B cell (primary cell): Measurements from ENCODE around the gene ABCA13. TPM values are rescaled to one million over a fixed set of nuclear protein-coding genes. Genes with fewer than 3 reads are reported as not detected.

ENCODE experiments used
- ATAC-seq: fragments of 200-7000 bp; cut with Tn5 transposase; one replicate; pipeline ENCODE4 v1.10.0; 2021; ENCODE audit warnings: low read depth, mild to moderate bottlenecking, moderate number of reproducible peaks, moderate library complexity
- CTCF ChIA-PET: fragments of 350-600 bp; sonication (Branson Sonifier 250); formaldehyde crosslinking; loops from one replicate; lab custom pipeline; 2021; ENCODE audit warnings: antibody characterized with exemption, inconsistent platforms; lab: Charles Lee
- POLR2A ChIA-PET: fragments of 350-600 bp; sonication (Branson Sonifier 250); formaldehyde crosslinking; loops from one replicate; lab custom pipeline; 2021; ENCODE audit warnings: antibody characterized with exemption; lab: Charles Lee
- DNase-seq: peaks from one replicate; pipeline ENCODE4 v3.0.0; 2013
- H2AFZ ChIP-seq: 2 replicates; pipeline ENCODE4 v1.6.1; 2012; ENCODE audit warnings: mild to moderate bottlenecking, low read depth, low read length; ENCODE audit not compliant: insufficient read depth, poor library complexity, severe bottlenecking
- H3K27ac ChIP-seq, 2 donors: 1 replicate in 1 of 2; 2 replicates in 1 of 2; pipeline ENCODE4 v1.5.1; 2012 to 2013; ENCODE audit warnings: low read length in 2 of 2, mild to moderate bottlenecking in 2 of 2, moderate library complexity in 1 of 2
- H3K27me3 ChIP-seq, 4 experiments: fragments of 200-600 bp in 1 of 4; sonication (generic) in 1 of 4; replicated peaks in 1 of 4; 1 replicate in 2 of 4; 2 replicates in 2 of 4; pipeline versions ENCODE4 v1.6.1 to v1.7.0; 2013 to 2016; ENCODE audit warnings: low read length in 3 of 4, mild to moderate bottlenecking in 2 of 4, mixed read lengths in 1 of 4, moderate library complexity in 1 of 4; ENCODE audit not compliant: insufficient read depth in 4 of 4, control insufficient read depth in 3 of 4; ENCODE audit errors: control extremely low read depth in 1 of 4
- H3K36me3 ChIP-seq, 2 experiments: replicated peaks in 1 of 2; 1 replicate in 1 of 2; 2 replicates in 1 of 2; pipeline versions ENCODE4 v1.6.1 to v1.7.1; 2013; ENCODE audit warnings: low read length in 1 of 2; ENCODE audit not compliant: insufficient read depth in 2 of 2, control insufficient read depth in 1 of 2; ENCODE audit errors: control extremely low read depth in 1 of 2, extremely low read depth in 1 of 2
- H3K4me1 ChIP-seq, 2 donors: fragments of 200-600 bp in 1 of 2; sonication (generic) in 1 of 2; 1 replicate in 1 of 2; 2 replicates in 1 of 2; pipeline versions ENCODE4 v1.5.1 to v1.6.1; 2013 to 2017; ENCODE audit warnings: low read length in 2 of 2; ENCODE audit not compliant: control insufficient read depth in 2 of 2, insufficient read depth in 2 of 2
- H3K4me2 ChIP-seq: replicated peaks from 2 replicates; pipeline ENCODE3; 2012; ENCODE audit warnings: mild to moderate bottlenecking, low read depth, low read length; ENCODE audit not compliant: poor library complexity, severe bottlenecking
- H3K4me3 ChIP-seq, 5 experiments: fragments of 200-600 bp in 1 of 5; sonication (generic) in 1 of 5; 1 replicate in 3 of 5; 2 replicates in 2 of 5; pipeline versions ENCODE4 v1.5.1 to v1.7.0; 2011 to 2016; ENCODE audit warnings: low read length in 4 of 5, mild to moderate bottlenecking in 4 of 5, low read depth in 2 of 5, control low read depth in 1 of 5, moderate library complexity in 1 of 5; ENCODE audit not compliant: insufficient read depth in 1 of 5; ENCODE audit errors: control extremely low read depth in 1 of 5, extremely low read depth in 1 of 5
- H3K79me2 ChIP-seq: fragments of 200-600 bp; sonication (generic); one replicate; pipeline ENCODE4 v1.6.0; 2016; ENCODE audit warnings: low read length; ENCODE audit not compliant: control insufficient read depth, insufficient read depth
- H3K9ac ChIP-seq: fragments of 200-600 bp; sonication (generic); 2 replicates; pipeline ENCODE4 v1.6.1; 2017; ENCODE audit warnings: mild to moderate bottlenecking, low read length, moderate library complexity
- H3K9me3 ChIP-seq, 3 donors: one replicate each; pipeline versions ENCODE4 v1.6.1 to v1.7.1; 2013; ENCODE audit warnings: low read length in 2 of 3; ENCODE audit not compliant: control insufficient read depth in 2 of 3, insufficient read depth in 1 of 3; ENCODE audit errors: control extremely low read depth in 1 of 3
- H4K20me1 ChIP-seq: 2 replicates; pipeline ENCODE4 v1.6.0; 2012; ENCODE audit warnings: mild to moderate bottlenecking, low read length; ENCODE audit not compliant: insufficient read depth, control insufficient read depth, poor library complexity, severe bottlenecking
- H3K27ac Mint-ChIP-seq: one replicate; pipeline ENCODE4 v1.8.0; 2021; ENCODE audit warnings: mixed read lengths
- H3K27me3 Mint-ChIP-seq: one replicate; pipeline ENCODE4 v1.8.0; 2021; ENCODE audit warnings: mixed read lengths
- H3K4me1 Mint-ChIP-seq: one replicate; pipeline ENCODE4 v1.8.0; 2021; ENCODE audit warnings: mixed read lengths
- H3K4me3 Mint-ChIP-seq: one replicate; pipeline ENCODE4 v1.8.0; 2021; ENCODE audit warnings: mixed read lengths
- H3K9me3 Mint-ChIP-seq: one replicate; pipeline ENCODE4 v1.8.0; 2022; ENCODE audit warnings: mixed read lengths; ENCODE audit not compliant: insufficient read depth
- EZH2 ChIP-seq: IDR thresholded peaks from 2 replicates; pipeline ENCODE4 v1.6.1; 2012; ENCODE audit warnings: borderline replicate concordance, low read depth, mild to moderate bottlenecking, moderate library complexity, low read length; ENCODE audit not compliant: insufficient read depth, poor library complexity, severe bottlenecking
- WGBS: methylation state at CpG from one replicate; pipeline ENCODE4 v1.1.5; 2013; ENCODE audit warnings: missing lambda C conversion rate; ENCODE audit not compliant: insufficient coverage; 5-methylcytosine and 5-hydroxymethylcytosine counted together
- intact Hi-C: fragments of 100-400 bp; cut with micrococcal nuclease; formaldehyde crosslinking; loops from one replicate; pipeline ENCODE4 v1.10.0; 2022
- polyA plus RNA-seq: library from polyadenylated mRNA; depleted of rRNA; stranded (reverse); fragments of >200 nt; gene quantifications from 2 replicates; pipeline ENCODE4 v1.2.3, GENCODE V29; 2012
- total RNA-seq, 2 donors: library from RNA; stranded (reverse); fragments of 120-200 nt in 1 of 2; gene quantifications; 1 replicate in 1 of 2; 2 replicates in 1 of 2; pipeline versions ENCODE4 v1.2.3 to v1.2.4, GENCODE V29; 2013 to 2022
- TF ChIP-seq, protein P1 (sequence below): fragments of 200-600 bp; IDR thresholded peaks from one replicate; pipeline ENCODE4 v1.8.0; 2022; ENCODE audit warnings: antibody characterized with exemption, mild to moderate bottlenecking

Gene ABCA13
- total and polyA plus RNA-seq, 2 donors (not counting 1 experiment from before 2014, with no cell fraction given): not detected

DNA sequence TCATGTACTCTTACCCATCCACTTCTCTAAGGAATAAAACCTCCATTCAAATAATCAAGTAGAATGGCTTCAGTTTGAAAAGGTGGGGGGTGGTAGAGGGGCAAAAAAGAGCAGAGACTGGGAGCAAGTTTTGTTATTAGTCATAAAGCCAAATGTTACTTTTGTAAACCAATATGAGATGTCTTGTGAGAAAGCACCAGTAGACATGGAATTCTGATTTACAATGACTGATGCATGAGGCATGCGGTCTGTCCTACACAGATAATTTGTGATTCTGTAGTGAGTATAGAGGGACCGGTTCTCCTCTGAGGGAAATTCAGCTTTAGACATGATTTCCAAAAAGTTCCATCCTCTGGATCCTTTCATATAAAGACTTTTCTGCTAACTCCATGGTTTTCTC, 12.9 kb upstream of the ABCA13 start:
- ChIA-PET CTCF (no interaction called here), POLR2A (no interaction called here)
- Histone ChIP-seq H3K9me3 (peaks cover 0 to 8% (median 0%) of the 10 kb centered on the region in 3 donors), H3K4me3 (no peak overlapping the region), H3K79me2 (no peaks in the 10 kb centered on the region), H3K27me3 (peaks cover 0 to 8% (median 4%) of the 10 kb centered on the region in 4 experiments), H4K20me1 (no peaks in the 10 kb centered on the region), H3K36me3 (no peaks in the 10 kb centered on the region), H3K4me2 (no peak overlapping the region), H3K27ac (no peak overlapping the region), H3K4me1 (no peaks in the 10 kb centered on the region), H3K9ac (no peak overlapping the region), H2AFZ (no peak overlapping the region)
- TF ChIP-seq, protein P1, sequence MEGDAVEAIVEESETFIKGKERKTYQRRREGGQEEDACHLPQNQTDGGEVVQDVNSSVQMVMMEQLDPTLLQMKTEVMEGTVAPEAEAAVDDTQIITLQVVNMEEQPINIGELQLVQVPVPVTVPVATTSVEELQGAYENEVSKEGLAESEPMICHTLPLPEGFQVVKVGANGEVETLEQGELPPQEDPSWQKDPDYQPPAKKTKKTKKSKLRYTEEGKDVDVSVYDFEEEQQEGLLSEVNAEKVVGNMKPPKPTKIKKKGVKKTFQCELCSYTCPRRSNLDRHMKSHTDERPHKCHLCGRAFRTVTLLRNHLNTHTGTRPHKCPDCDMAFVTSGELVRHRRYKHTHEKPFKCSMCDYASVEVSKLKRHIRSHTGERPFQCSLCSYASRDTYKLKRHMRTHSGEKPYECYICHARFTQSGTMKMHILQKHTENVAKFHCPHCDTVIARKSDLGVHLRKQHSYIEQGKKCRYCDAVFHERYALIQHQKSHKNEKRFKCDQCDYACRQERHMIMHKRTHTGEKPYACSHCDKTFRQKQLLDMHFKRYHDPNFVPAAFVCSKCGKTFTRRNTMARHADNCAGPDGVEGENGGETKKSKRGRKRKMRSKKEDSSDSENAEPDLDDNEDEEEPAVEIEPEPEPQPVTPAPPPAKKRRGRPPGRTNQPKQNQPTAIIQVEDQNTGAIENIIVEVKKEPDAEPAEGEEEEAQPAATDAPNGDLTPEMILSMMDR: no peak
- DNase-seq (no peak), ATAC-seq (no peak)
- Mint-ChIP-seq H3K4me3 (no peak overlapping the region), H3K27ac (no peak overlapping the region), H3K4me1 (no peaks in the 10 kb centered on the region), H3K9me3 (peaks cover 4% of the 10 kb centered on the region), H3K27me3 (peaks cover 42% of the 10 kb centered on the region)
- intact Hi-C loops: no loop called here
- no CpG with 5 or more reads among the region's 2 CpGs for WGBS

DNA sequence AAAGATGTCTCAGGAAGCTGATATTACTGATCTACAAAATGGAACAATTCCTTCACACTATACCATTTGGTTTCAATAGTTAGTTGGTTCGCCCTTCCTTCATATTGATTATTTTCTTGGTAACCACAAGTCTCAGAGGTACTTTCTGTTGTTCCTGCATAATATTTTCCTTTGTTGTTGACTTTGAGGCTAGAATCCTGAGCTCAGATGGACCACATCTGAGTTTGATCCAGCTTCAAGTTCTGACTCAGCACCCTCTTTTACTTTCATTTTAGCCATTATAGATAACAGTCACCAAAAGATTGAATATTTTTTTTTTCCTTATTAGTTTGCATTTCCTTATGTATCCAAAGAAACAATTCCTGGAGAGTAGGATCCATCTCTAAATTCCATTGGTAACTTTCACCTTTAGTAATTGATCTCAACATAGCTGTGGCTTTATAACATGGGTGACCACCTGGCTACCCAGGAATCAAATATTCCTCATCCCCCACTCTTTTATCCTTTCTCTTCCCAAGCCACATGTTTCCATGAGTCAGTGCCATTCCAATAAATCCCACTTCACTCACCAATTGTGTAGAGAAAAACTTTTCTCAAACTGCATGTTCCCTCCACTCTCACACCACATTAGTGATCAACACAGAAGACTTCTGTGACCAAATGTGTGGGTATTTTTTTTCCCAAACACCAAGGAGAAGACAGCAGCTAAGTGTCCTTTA, 9.7 kb upstream of the ABCA13 start:
- H3K36me3 ChIP-seq: no peaks in the 10 kb centered on the region
- CTCF ChIA-PET: no interaction called here
- Mint-ChIP-seq H3K27me3 (peaks cover 32% of the 10 kb centered on the region), H3K27ac (no peak overlapping the region), H3K9me3 (peaks cover 4% of the 10 kb centered on the region), H3K4me1 (no peaks in the 10 kb centered on the region), H3K4me3 (no peak overlapping the region)
- no peaks in the 10 kb centered on the region for H4K20me1 ChIP-seq
- H3K9ac ChIP-seq: no peak overlapping the region
- peaks cover 0 to 5% (median 2%) of the 10 kb centered on the region in 4 experiments for H3K27me3 ChIP-seq
- H2AFZ ChIP-seq: no peak overlapping the region
- DNase-seq (no peak), ATAC-seq (no peak)
- no CpG with 5 or more reads among the region's 1 CpG for WGBS
- POLR2A ChIA-PET: no interaction called here
- H3K4me2 ChIP-seq: no peak overlapping the region
- H3K4me1 ChIP-seq: no peaks in the 10 kb centered on the region
- H3K9me3 ChIP-seq: peaks cover 0 to 3% (median 0%) of the 10 kb centered on the region in 3 donors
- H3K79me2 ChIP-seq: no peaks in the 10 kb centered on the region
- TF ChIP-seq, protein P1: no peak
- no peak for TF ChIP-seq EZH2
- H3K4me3 ChIP-seq: no peak overlapping the region
- intact Hi-C loops: no loop called here
- H3K27ac ChIP-seq: no peak overlapping the region
